Nephron (organoid): ENCODE measurements around the gene OR10A6.

Experiments used
- H3K27ac Mint-ChIP-seq, 3 experiments: 2 replicates each; pipeline ENCODE4 v1.8.0; 2020; ENCODE audit warnings: mixed read lengths in 3 of 3, mild to moderate bottlenecking in 2 of 3, moderate library complexity in 1 of 3
- H3K27me3 Mint-ChIP-seq: 2 replicates; pipeline ENCODE4 v1.8.0; 2021; ENCODE audit warnings: low read depth, mild to moderate bottlenecking, moderate library complexity, mixed read lengths
- H3K36me3 Mint-ChIP-seq: 2 replicates; pipeline ENCODE4 v1.8.0; 2020; ENCODE audit warnings: low read depth, mixed read lengths
- H3K4me1 Mint-ChIP-seq: 2 replicates; pipeline ENCODE4 v1.8.0; 2020; ENCODE audit warnings: mixed read lengths
- H3K4me3 Mint-ChIP-seq, 3 experiments: 2 replicates each; pipeline ENCODE4 v1.8.0; 2020; ENCODE audit warnings: mild to moderate bottlenecking in 3 of 3, mixed read lengths in 3 of 3, moderate library complexity in 2 of 3
- H3K9me3 Mint-ChIP-seq: 2 replicates; pipeline ENCODE4 v1.8.0; 2020; ENCODE audit warnings: mixed read lengths
- CTCF ChIP-seq, 3 experiments: fragments of 200-600 bp; sonication (generic); IDR thresholded peaks; one replicate each; pipeline ENCODE4 v1.5.0; 2021; ENCODE audit warnings: antibody characterized with exemption in 3 of 3; ENCODE audit not compliant: unreplicated experiment in 3 of 3

OR10A6 gene

DNA sequence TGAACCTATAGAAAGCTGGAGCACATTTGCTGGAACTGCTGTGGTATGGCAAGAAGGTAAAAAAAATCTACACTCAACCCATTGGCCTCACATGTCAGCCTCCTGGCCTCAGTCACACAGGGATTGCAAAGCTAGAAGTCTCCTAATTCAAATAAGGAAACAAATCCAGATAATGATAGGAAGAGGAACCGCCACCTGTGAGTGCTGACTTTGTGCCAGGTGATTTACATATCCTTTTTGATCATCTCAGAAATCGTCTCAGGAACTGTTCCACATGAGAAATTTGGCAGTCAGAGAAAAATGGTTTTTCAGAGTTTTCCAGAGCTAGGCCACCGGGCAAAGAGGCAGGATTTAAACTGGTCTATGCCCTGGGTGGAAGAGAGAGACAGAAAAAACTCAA lies 33.2 kb upstream of the OR10A6 start:
- no peaks in the 10 kb centered on the region for H3K9me3 Mint-ChIP-seq

DNA sequence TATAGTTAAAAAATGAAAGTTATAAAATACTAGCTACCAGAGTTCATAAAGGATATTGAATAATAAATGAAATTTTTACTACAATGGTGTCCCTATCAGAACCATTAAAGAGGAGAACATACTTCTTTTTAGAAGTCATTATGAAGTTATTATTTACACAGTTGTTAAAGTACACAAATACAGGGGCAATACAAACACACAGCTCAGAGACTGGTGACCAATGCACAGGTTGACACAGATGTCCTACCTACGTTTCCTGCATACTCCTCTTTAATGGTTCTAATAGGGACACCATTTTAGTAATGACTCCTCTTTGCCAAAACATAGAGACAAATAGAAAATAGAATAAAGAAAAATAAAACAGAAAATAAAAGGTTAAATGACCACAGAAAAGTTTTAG lies 24.1 kb upstream of the OR10A6 start:
- no peaks in the 10 kb centered on the region for H3K9me3 Mint-ChIP-seq
- peaks cover 10% of the 10 kb centered on the region for H3K27me3 Mint-ChIP-seq

More for the DNA sequence above, 33.2 kb upstream of the OR10A6 start:
- H3K27me3 Mint-ChIP-seq: peaks cover 8% of the 10 kb centered on the region
- no peak overlapping the region for H3K4me3 Mint-ChIP-seq
- no peaks in the 10 kb centered on the region for H3K4me1 Mint-ChIP-seq
- no peaks in the 10 kb centered on the region for H3K36me3 Mint-ChIP-seq
- TF ChIP-seq CTCF (IDR thresholded peaks at IDR 0.05; ENCODE audit: unreplicated experiment in 3 of 3): no peak
- no peak overlapping the region for H3K27ac Mint-ChIP-seq

DNA sequence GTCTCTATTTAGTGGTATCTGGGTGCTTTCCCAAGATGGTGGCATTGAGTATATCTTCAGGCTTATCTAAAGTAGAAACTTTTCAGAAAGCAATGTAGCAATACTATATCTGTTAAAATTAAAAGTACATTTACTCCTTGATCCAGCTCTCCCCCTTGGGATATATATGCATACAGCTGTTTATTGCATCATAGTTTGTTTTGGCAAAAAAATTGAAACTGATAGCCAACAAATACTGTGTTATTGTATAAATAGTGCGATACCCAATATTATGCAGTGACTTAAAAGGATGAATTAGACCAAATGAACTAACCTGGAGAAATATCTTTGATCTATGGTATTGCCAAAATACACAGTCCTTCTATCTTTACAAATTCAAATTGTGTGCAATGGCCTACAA lies 18.9 kb upstream of the OR10A6 start:
- Mint-ChIP-seq H3K27me3 (peaks cover 6% of the 10 kb centered on the region), H3K27ac (no peak overlapping the region), H3K4me1 (no peaks in the 10 kb centered on the region), H3K9me3 (no peaks in the 10 kb centered on the region), H3K36me3 (no peaks in the 10 kb centered on the region), H3K4me3 (no peak overlapping the region)
- no peak for TF ChIP-seq CTCF (IDR thresholded peaks at IDR 0.05; ENCODE audit: unreplicated experiment in 3 of 3)

More for the DNA sequence above, 24.1 kb upstream of the OR10A6 start:
- H3K4me1 Mint-ChIP-seq: no peaks in the 10 kb centered on the region
- no peaks in the 10 kb centered on the region for H3K36me3 Mint-ChIP-seq
- no peak overlapping the region for H3K4me3 Mint-ChIP-seq
- no peak for TF ChIP-seq CTCF (IDR thresholded peaks at IDR 0.05; ENCODE audit: unreplicated experiment in 3 of 3)
- no peak overlapping the region for H3K27ac Mint-ChIP-seq

GRCh38 chr11:7944123-7944522 lies 13.1 kb upstream of the OR10A6 start:
- H3K36me3 Mint-ChIP-seq: no peaks in the 10 kb centered on the region

GRCh38 chr11:7941608-7942007 lies 10.5 kb upstream of the OR10A6 start, which contains the start of gene OR10A3:
TSS of gene OR10A3 (minus strand) at chr11:7941708. CDS start at chr11:7939520, 2,188 bp downstream.
- Mint-ChIP-seq H3K4me1 (no peaks in the 10 kb centered on the region), H3K36me3 (no peaks in the 10 kb centered on the region), H3K27me3 (no peaks in the 10 kb centered on the region), H3K9me3 (peaks cover 10% of the 10 kb centered on the region), H3K4me3 (no peak within 1 kb of the TSS), H3K27ac (no peak within 1 kb of the TSS)
- no peak for TF ChIP-seq CTCF (IDR thresholded peaks at IDR 0.05; ENCODE audit: unreplicated experiment in 3 of 3)

More at GRCh38 chr11:7944123-7944522, 13.1 kb upstream of the OR10A6 start:
- no peaks in the 10 kb centered on the region for H3K4me1 Mint-ChIP-seq
- H3K27ac Mint-ChIP-seq: no peak overlapping the region
- peaks cover 6% of the 10 kb centered on the region for H3K27me3 Mint-ChIP-seq
- peaks cover 10% of the 10 kb centered on the region for H3K9me3 Mint-ChIP-seq
- H3K4me3 Mint-ChIP-seq: no peak overlapping the region
- no peak for TF ChIP-seq CTCF (IDR thresholded peaks at IDR 0.05; ENCODE audit: unreplicated experiment in 3 of 3)

- Mint-ChIP-seq H3K27me3 (no peaks in the 10 kb centered on the region), H3K27ac (no peak overlapping the region), H3K9me3 (peaks cover 10% of the 10 kb centered on the region), H3K36me3 (no peaks in the 10 kb centered on the region), H3K4me3 (no peak overlapping the region), H3K4me1 (no peaks in the 10 kb centered on the region)
- TF ChIP-seq CTCF (IDR thresholded peaks at IDR 0.05; ENCODE audit: unreplicated experiment in 3 of 3): no peak
Measured at GRCh38 chr11:7941146-7941545, 10.1 kb upstream of the OR10A6 start.
